Heart right ventricle (tissue), 16 donors: ENCODE data around the gene XG. TPM values are rescaled to one million over a fixed set of nuclear protein-coding genes. Genes with fewer than 3 reads are reported as not detected.

Experiments used
- ATAC-seq, 8 donors: fragments of 200-7000 bp; cut with Tn5 transposase; one replicate each; pipeline ENCODE4 v1.9.1; 2020; ENCODE audit warnings: mild to moderate bottlenecking in 8 of 8, moderate library complexity in 8 of 8, moderate number of reproducible peaks in 1 of 8
- DNase-seq, 2 donors: peaks; one replicate each; pipeline ENCODE4 v3.0.0-alpha.2; 2020
- H3K27ac ChIP-seq, 10 donors: fragments of 200-600 bp; sonication (generic) in 2 of 10; one replicate each; pipeline versions ENCODE4 v1.5.0 to v1.8.0; 2020 to 2022; ENCODE audit warnings: mild to moderate bottlenecking in 3 of 10
- H3K27me3 ChIP-seq, 7 donors: fragments of 200-600 bp; one replicate each; pipeline ENCODE4 v1.8.0; 2021 to 2022; ENCODE audit warnings: mild to moderate bottlenecking in 2 of 7
- H3K36me3 ChIP-seq, 9 donors: fragments of 200-600 bp; sonication (generic) in 1 of 9; one replicate each; pipeline versions ENCODE4 v1.5.0 to v1.8.0; 2020 to 2022; ENCODE audit warnings: mild to moderate bottlenecking in 2 of 9
- H3K4me1 ChIP-seq, 9 donors: fragments of 200-600 bp; sonication (generic) in 1 of 9; one replicate each; pipeline versions ENCODE4 v1.5.0 to v1.8.0; 2020 to 2022; ENCODE audit warnings: mild to moderate bottlenecking in 4 of 9
- H3K4me3 ChIP-seq, 10 donors: fragments of 200-600 bp; sonication (generic) in 2 of 10; one replicate each; pipeline versions ENCODE4 v1.5.0 to v1.8.0; 2020 to 2022; ENCODE audit warnings: mild to moderate bottlenecking in 7 of 10, moderate library complexity in 2 of 10
- H3K9me3 ChIP-seq, 11 donors: fragments of 200-600 bp in 10 of 11; sonication (generic) in 2 of 11; one replicate each; pipeline versions ENCODE4 v1.5.0 to v1.8.0; 2013 to 2022; ENCODE audit warnings: mild to moderate bottlenecking in 2 of 11, control low read depth in 1 of 11, moderate library complexity in 1 of 11
- WGBS, 2 donors: extraction: QIAGEN DNeasy Blood & Tissue Kit; methylation state at CpG; one replicate each; pipeline ENCODE4 v1.1.7; 2013; ENCODE audit warnings: inconsistent platforms in 1 of 2; 5-methylcytosine and 5-hydroxymethylcytosine counted together
- intact Hi-C, 10 donors: fragments of 100-400 bp; cut with DNase I; formaldehyde crosslinking; loops; one replicate each; pipeline versions ENCODE4 v1.11.1 to v1.14.2; 2022
- polyA plus RNA-seq, 2 donors: library from polyadenylated mRNA; stranded (reverse); fragments of 200-250 nt; gene quantifications; one replicate each; pipeline ENCODE4 v1.2.3, GENCODE V29; 2013
- total RNA-seq, 10 donors: library from RNA; stranded (reverse); fragmentation: NEBNext Ultra II Directional in 3 of 10; extraction: Animal tissue kit (Norgen Biotek cat#: 25700) in 3 of 10; gene quantifications; one replicate each; pipeline versions ENCODE4 v1.2.1 to v1.2.4, GENCODE V29; 2021 to 2023
- TF ChIP-seq, protein P1 (sequence below), 9 donors: fragments of 200-600 bp; sonication (generic) in 2 of 9; IDR thresholded peaks; one replicate each; pipeline versions ENCODE4 v1.5.0 to v1.8.0; 2021 to 2022; ENCODE audit warnings: antibody characterized with exemption in 9 of 9, mild to moderate bottlenecking in 5 of 9, moderate library complexity in 1 of 9
- donor health status: Arrhythmogenic right ventricular cardiomyopathy.
- donor health status: ischemic (EF 13 %, LVEDD 7.1; RV severe dilation, severe dysfunction).
- donor health status: healthy with polysubstance abuse.
- donor health status: DM: no; HTN: yes; CAD: no.
- donor health status: DM: no; HTN: no; CAD: no.
- donor health status: ischemic (EF 25% LVEDD 6.9; RV normal size, moderate dysfunction).
- donor health status: ischemic (EF 25% LVEDD 5.7; RV mildly dilated, moderate dysfunction).
- donor health status: healthy.
- donor health status: DM: yes; HTN: yes; CAD: no.
- donor health status: Ischemic cardiomyopathy.
- donor health status: ischemic (EF 35%, LVEDD 5.7; RV mildly dilated, moderate dysfunction).
- donor health status: nonischemic (EF 11% LVEDD 7.7; RV severe dilation, severe dysfunction).
- donor health status: DM: yes; HTN: yes; CAD: no.
- donor health status: PGD.
- donor health status: ischemic (EF 29% LVEDD 5.4; RV normal size, mild dysfunction).
- donor health status: nonischemic (EF 23%, LVEDD 6.1; RV moderate dilation, normal function).

XG gene
- total and polyA plus RNA-seq, 12 donors, result 0.16 to 1.5 (median 0.29) TPM; not detected in 2

DNA sequence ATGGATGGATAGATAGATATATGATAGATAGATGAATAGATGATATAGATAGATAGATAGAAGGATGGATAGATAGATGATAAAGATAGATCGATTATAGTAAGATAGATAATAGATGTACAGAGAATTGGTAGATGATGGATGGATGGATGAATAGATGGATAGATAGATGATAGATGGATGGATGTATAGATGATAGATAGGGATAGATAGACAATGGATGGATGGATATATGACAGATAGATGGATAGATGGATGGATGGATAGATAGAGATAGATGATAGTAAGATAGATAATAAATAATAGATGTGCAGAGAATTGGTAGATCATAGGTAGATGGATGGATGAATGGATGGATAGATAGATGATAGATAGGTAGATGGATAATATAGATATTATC, 89.1 kb downstream of the XG start:
- H3K27ac ChIP-seq, result no peak overlapping the region
- TF ChIP-seq, protein P1, sequence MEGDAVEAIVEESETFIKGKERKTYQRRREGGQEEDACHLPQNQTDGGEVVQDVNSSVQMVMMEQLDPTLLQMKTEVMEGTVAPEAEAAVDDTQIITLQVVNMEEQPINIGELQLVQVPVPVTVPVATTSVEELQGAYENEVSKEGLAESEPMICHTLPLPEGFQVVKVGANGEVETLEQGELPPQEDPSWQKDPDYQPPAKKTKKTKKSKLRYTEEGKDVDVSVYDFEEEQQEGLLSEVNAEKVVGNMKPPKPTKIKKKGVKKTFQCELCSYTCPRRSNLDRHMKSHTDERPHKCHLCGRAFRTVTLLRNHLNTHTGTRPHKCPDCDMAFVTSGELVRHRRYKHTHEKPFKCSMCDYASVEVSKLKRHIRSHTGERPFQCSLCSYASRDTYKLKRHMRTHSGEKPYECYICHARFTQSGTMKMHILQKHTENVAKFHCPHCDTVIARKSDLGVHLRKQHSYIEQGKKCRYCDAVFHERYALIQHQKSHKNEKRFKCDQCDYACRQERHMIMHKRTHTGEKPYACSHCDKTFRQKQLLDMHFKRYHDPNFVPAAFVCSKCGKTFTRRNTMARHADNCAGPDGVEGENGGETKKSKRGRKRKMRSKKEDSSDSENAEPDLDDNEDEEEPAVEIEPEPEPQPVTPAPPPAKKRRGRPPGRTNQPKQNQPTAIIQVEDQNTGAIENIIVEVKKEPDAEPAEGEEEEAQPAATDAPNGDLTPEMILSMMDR (IDR thresholded peaks at IDR 0.05), result no peak
- peaks cover 0 to 21% (median 0%) of the 10 kb centered on the region in 11 donors for H3K9me3 ChIP-seq
- no peaks in the 10 kb centered on the region for H3K27me3 ChIP-seq
- no peak overlapping the region for H3K4me3 ChIP-seq
- no peaks in the 10 kb centered on the region for H3K4me1 ChIP-seq
- intact Hi-C loops, result no loop called here
- ATAC-seq, result no peak
- DNase-seq, result no peak
- no peaks in the 10 kb centered on the region for H3K36me3 ChIP-seq
- 95 to 97% methylated on average over 1 of the region's 1 CpG for WGBS, 2 donors

DNA sequence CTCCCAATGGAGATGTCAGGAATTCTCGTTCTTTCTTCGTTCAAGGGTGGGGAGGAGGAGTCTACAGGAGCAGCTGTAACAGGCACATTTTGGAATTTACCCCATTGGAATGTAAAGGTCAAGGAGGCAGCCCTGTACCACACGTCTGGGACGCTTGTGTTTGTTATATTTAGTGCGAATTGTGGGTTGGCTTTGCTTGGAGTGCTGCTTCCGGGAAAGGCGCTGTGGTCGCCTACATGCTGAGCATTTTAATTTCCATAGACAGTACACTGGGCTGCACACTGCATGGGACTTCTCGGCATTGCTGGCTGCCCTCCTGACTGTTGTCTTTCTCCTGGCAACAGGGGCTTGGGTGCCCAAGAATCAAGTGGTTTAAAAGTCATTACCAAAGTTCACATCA, 89.7 kb downstream of the XG start:
- Histone ChIP-seq H3K36me3 (no peaks in the 10 kb centered on the region), H3K27me3 (no peaks in the 10 kb centered on the region), H3K9me3 (peaks cover 0 to 21% (median 0%) of the 10 kb centered on the region in 11 donors), H3K4me1 (no peaks in the 10 kb centered on the region), H3K27ac (no peak overlapping the region), H3K4me3 (no peak overlapping the region)
- TF ChIP-seq, protein P1 (IDR thresholded peaks at IDR 0.05), result no peak
- DNase-seq, result no peak
- ATAC-seq, result no peak
- WGBS, 2 donors, result 57 to 58% methylated on average over 9 of the region's 9 CpGs
- intact Hi-C loops, result no loop called here

DNA sequence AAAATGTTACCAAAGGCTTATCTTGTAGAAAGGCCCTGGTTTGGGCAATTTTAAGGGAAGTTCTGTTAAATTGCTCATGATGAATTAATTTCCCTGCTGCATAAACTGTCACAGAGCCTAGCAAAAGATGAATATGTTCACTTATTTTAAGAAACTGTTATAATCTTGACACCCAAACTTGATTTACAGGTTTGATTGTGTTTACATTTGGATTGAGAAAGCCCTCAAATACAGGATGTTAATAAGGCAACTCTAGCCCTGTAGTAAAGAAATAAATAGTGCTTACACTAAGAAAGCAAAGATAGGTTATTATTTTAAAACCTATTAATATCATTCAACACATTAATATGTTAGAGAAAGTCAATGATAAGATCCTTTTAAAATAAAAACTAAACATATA, 95.2 kb downstream of the XG start:
- Histone ChIP-seq H3K9me3 (no peaks in the 10 kb centered on the region), H3K4me1 (no peaks in the 10 kb centered on the region), H3K4me3 (no peak overlapping the region), H3K27ac (no peak overlapping the region), H3K36me3 (no peaks in the 10 kb centered on the region), H3K27me3 (no peaks in the 10 kb centered on the region)
- TF ChIP-seq, protein P1 (IDR thresholded peaks at IDR 0.05), result no peak
- no peak for ATAC-seq
- DNase-seq, result no peak
- intact Hi-C loops, result no loop called here

DNA sequence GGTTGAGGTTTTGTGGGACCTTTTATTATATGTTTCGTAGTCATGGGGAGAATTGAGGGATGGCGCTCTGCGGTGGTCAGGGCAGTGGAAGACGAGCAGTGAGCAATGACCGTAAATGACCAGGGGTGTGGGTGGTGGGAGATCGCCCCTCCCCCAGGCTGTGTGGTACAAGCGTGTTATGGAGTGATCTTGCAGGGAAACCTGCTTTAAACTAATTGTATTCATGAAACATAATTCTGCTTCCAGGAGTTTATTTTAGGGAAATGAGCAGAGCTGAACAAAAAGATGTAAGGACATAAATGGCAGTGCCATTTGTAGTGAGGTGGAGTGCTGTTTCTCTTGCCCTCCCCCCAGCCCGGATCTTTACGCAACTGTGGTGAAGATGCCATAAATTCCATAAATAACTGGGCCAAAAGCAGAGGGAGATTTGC, 97.0 kb downstream of the XG start:
- intact Hi-C loops, result no loop called here
- 70 to 71% methylated on average over 9 of the region's 9 CpGs for WGBS, 2 donors
- no peaks in the 10 kb centered on the region for H3K4me1 ChIP-seq
- no peaks in the 10 kb centered on the region for H3K36me3 ChIP-seq
- H3K27me3 ChIP-seq, result no peaks in the 10 kb centered on the region
- DNase-seq, result no peak
- H3K4me3 ChIP-seq, result no peak overlapping the region
- TF ChIP-seq, protein P1 (IDR thresholded peaks at IDR 0.05), result no peak
- peaks cover 0 to 6% (median 0%) of the 10 kb centered on the region in 11 donors for H3K9me3 ChIP-seq
- no peak for ATAC-seq
- no peak overlapping the region for H3K27ac ChIP-seq
